Muscle of back (tissue), 11 donors: ENCODE data around the gene HDGFL3. TPM values are rescaled to one million over a fixed set of nuclear protein-coding genes. Genes with fewer than 3 reads are reported as not detected.
A peak's percentile ranks its signal among the peaks of the same experiment; 100 is the strongest.
"Not testable (repeated sequence)": the region's sequence is repeated elsewhere in the genome, so short reads cannot be mapped to it uniquely, and the experiment has no call there.

Experiments used
- DNase-seq, 3 donors: peaks; one replicate each; pipeline versions ENCODE4 v3.0.0 to v3.0.0-alpha.2; 2013
- polyA plus RNA-seq, 10 donors: library from polyadenylated mRNA; unstranded; fragments of 120-200 nt; gene quantifications; one replicate each; pipeline ENCODE4 v1.2.1, GENCODE V29; 2013; ENCODE audit not compliant: insufficient read length in 10 of 10

HDGFL3 gene
- polyA plus RNA-seq, 10 donors, result 40.8 to 71.8 (median 49.6) TPM

DNA sequence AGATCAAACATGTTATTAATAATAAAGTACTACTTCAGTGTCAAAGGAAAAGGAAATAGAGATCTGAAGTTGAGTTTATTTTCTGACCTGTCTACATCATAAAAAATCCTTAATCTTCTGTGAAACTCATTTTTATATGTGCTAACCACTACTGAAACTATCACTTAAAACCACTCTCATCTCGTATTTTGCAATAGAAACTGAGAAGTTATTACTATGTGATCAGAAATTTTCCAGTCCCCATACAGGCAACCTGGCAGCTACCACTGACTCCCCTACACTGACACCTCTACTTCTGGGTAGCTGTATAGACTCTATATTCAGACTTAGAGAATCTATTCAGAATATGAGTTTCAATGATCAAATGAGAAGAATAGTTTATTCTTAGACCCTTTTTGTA is 8.3 kb downstream of the HDGFL3 start:
- DNase-seq, result no peak

DNA sequence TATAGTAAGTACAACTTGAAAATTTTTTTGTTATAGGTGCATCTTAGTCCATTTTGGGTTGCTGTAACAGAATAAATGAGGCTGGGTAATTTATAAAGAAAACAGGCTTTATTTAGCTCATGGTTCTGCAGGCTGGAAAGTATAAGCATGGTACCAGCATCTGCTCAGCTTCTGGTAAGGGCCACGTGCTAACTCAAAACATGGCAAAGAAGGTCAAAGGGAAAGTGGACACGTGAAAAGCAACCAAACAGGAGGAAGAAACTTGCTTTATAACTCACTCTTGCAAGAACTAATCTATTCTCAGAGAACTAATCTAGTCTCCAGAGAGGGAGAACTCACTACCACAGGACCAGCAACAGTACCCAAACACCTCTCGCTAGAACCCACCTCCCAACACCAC is 9.1 kb downstream of the HDGFL3 start:
- no peak for DNase-seq

GRCh38 chr15:83194528-83194927 is 13.1 kb downstream of the HDGFL3 start:
- no peak for DNase-seq

- DNase-seq, result no peak
Observed at GRCh38 chr15:83193721-83194120, 13.9 kb downstream of the HDGFL3 start.

GRCh38 chr15:83192742-83193141 is 14.9 kb downstream of the HDGFL3 start:
- DNase-seq, result no peak

DNA sequence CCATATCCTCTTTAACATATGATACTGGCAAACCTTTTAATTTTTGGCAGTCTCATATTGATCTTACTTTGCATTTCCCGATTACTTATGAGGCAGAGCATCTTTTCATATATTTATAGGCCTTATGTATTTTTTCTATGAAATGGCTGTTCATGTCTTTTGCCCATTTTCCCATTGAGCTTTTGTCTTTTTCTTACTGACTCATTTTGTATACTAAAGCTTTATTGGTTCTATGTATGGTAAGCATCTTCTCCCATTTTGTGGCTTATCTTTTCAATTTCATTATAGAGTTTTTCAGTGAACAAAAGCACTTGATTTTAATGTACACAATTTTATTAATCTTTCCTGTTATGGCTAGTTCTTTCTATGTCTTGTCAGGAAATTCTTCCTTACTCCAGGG is 17.2 kb downstream of the HDGFL3 start:
- DNase-seq, result no peak

GRCh38 chr15:83185561-83185960 is 22.1 kb downstream of the HDGFL3 start:
- DNase-seq, result no peak

GRCh38 chr15:83178869-83179325 is 28.7 kb downstream of the HDGFL3 start:
- no peak for DNase-seq

- DNase-seq, result no peak
Observed at GRCh38 chr15:83178390-83178789, 29.2 kb downstream of the HDGFL3 start.

DNA sequence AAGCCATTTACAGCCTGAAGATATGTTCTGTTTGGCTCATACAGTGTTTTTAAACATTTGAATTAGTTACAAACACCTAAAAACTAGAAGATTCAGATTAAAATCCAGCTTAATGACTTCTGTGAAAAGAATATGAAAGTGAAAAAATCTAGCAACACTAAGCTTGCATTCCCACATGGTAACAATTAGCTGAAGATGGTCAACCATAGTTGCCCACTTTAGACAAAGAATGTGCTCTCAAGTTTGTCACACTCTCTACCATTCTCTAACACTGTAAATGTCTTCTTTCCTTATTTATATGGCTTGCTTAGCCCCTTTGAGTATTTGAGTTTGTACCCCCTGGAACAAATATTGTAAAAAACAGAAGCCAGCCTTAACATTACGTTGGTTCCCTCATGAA is 32.7 kb downstream of the HDGFL3 start:
- DNase-seq, result no peak

DNA sequence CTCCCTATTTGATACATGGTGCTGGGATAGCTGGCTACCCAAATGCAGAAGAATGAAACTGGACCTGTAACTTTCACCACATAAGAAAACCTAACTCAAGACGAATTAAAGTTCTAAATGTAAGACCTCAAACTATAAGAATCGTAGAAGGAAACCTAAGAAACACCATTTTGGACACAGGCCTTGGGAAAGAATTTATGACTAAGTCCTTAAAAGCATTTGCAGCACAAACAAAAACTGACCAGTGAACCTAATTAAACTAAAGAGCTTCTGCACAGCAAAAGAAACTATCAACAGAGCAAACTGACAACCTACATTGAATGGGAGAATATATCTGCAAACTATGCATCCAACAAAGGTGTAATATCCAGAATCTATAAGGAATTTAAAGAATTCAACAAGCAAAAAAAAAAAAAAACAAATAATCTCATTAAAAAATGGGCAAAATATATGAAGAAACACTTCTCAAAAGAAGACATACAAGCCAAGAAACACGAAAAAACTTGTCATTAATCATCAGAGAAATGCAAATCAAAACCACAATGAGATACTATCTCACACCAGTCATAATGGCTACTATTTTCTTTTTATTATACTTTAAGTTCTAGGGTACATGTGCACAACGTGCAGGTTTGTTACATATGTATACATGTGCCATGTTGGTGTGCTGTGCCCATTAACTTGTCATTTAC is 37.0 kb downstream of the HDGFL3 start:
- DNase-seq, result no peak

DNA sequence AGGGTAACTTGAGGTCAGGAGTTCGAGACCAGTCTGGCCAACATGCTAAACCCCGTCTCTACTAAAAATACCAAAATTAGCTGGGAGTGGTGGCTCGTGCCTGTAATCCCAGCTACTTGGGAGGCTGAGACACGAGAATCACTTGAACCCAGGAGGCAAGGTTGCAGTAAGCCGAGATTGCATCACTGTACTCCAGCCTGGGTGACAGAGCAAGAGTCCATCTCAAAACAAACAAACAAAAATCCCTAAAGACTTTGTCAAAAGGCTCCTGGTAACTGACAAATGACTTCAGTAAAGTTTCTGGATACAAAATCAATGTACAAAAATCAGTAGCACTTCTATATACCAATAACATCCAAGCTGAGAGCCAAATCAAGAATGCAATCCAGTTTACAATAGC is 38.0 kb downstream of the HDGFL3 start:
- not testable (repeated sequence) for DNase-seq

DNA sequence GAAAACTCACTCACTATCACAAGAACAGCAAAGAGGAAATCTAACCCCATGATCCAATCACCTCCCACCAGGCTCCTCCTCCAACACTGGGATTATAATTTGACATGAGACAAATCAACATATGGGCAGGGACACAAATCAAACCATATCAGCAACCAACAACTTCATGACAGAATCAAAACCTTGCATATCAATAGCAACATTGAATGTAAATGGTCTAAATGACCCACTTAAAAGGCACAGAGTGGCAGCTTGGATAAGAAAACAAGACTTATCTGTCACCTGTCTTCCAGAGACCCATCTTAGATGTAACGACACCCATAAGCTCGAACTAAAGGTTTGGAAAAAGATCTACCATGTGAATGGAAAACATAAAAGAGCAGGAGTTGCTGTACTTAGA is 40.8 kb downstream of the HDGFL3 start:
- no peak for DNase-seq

GRCh38 chr15:83166218-83166617 is 41.4 kb downstream of the HDGFL3 start:
- DNase-seq, result peak in 1 of 3 donors; percentile 5

DNA sequence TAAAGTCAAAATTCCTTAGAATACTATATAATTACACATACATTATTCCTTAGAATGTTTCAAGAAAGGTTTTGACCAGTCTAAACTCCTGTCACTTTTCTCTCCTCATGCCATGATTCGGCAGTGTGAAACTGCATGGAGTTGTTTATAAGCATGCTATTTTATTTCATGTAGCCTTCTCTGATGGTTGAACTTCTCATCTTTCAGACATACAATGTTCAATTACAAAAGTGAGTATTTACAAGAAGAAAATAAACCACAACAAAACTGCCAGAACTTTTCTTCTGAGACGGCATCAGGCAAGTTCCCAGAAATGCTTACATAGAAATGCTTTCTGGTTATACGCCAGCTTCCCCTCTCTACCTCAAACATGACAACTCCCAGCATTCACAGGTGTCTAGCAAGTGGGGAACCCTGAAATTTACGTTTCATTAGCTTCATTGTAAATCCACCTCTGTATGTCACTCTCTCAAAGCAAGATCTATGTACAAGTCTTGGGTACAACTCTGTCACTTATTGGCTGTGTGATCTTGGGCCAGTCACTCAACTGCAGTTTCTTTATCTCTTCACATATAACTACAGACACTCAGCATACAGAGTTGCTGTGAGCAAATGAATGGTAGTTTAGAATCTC is 42.7 kb downstream of the HDGFL3 start:
- no peak for DNase-seq

DNA sequence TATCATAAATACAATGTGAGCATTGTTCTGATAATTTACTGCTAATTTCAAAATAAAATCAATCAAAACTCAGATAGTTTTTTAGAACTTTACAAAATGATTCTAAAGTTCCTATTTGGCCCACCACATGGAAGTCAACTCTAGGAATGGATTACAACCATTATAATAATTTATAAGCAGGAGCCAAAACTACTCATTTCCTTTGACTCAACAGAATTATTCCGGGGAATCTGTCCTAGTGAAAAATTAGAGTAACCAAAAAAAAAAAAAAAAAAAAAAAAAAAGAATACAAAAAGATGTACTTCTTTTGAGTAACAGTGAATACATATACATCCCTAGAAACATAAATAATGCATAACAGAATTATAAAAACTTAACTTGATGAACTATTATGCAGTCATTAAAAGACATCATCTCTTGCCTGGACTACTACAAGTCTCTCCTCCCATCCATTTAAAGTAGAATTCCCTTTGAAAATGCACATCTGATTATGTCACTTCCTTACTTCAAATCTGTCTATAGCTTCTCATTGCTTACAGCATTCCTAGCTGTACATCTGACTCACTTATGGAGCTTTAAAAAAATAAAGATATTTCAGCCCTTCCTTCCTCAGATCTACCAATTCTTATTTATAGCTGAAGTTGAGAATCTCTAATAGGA is 43.4 kb downstream of the HDGFL3 start:
- DNase-seq, result peak in 1 of 3 donors; percentile 27

DNA sequence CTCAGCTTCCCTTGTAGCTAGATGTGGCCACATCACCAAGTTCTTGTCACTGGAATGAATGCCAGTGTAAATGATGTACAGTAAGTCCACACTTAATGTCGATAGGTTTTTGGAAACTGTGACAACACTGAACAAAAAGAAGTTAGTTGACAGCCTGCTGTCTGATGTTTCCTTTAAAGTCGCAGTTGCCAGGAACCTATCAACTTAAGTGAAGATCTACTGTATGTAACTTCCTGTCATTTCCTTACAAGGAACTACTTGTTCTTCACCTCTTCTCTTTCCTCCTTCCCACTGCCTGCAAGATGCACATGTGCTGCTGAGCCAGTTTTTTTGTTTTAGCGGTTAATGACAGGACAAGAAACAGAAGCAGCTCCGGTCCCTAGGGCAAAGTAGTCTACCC is 44.6 kb downstream of the HDGFL3 start:
- DNase-seq, result no peak

DNA sequence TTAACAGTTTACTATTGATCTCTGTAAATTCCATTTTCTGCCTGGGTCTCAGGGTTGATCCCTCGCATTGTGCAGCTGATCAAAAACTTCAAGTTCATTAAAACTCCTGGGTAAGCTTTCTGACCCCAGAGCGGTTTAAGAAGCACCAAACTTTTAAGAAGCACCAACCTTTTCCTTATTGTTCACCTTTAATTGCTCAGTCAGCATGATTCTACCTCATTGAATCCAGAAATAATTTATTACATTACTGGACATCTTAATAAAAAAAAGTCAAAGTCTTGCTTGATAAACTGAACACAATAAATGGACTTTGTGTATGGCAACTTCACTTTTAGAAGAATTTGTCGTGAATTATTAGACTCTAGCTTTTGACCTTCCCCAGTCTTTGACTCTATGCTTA is 46.9 kb downstream of the HDGFL3 start:
- DNase-seq, result no peak

GRCh38 chr15:83158393-83158792 is 49.2 kb downstream of the HDGFL3 start:
- DNase-seq, result peak in 1 of 3 donors; percentile 4

- no peak for DNase-seq
Observed at GRCh38 chr15:83155942-83156341, 51.7 kb downstream of the HDGFL3 start.

GRCh38 chr15:83153288-83153687 is 54.3 kb downstream of the HDGFL3 start:
- no peak for DNase-seq

- DNase-seq, result no peak
Observed at GRCh38 chr15:83144771-83145170, 62.9 kb downstream of the HDGFL3 start.

DNA sequence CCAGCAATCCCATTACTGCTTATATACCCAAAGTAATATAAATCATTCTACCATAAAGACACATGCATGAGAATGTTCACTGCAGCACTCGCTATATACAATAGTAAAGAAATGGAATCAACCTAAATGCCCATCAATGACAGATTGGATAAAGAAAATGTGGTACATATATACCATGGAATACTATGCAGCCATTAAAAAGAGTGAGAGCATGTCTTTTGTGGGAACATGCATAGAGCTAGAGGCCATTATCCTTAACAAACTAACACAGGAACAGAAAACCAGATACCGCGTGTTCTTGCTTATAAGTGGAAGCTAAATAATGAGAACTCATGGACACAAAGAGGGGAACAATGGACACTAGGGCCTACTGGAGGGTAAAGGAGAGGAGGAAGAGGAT is 65.5 kb downstream of the HDGFL3 start:
- DNase-seq, result not testable (repeated sequence)
